ENCODE data around the gene B3GAT1.
A peak's percentile ranks its signal among the peaks of the same experiment; 100 is the strongest.
"Not testable (repeated sequence)": the region's sequence is repeated elsewhere in the genome, so short reads cannot be mapped to it uniquely, and the experiment has no call there.

B3GAT1 gene, protein sequence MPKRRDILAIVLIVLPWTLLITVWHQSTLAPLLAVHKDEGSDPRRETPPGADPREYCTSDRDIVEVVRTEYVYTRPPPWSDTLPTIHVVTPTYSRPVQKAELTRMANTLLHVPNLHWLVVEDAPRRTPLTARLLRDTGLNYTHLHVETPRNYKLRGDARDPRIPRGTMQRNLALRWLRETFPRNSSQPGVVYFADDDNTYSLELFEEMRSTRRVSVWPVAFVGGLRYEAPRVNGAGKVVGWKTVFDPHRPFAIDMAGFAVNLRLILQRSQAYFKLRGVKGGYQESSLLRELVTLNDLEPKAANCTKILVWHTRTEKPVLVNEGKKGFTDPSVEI

DNA sequence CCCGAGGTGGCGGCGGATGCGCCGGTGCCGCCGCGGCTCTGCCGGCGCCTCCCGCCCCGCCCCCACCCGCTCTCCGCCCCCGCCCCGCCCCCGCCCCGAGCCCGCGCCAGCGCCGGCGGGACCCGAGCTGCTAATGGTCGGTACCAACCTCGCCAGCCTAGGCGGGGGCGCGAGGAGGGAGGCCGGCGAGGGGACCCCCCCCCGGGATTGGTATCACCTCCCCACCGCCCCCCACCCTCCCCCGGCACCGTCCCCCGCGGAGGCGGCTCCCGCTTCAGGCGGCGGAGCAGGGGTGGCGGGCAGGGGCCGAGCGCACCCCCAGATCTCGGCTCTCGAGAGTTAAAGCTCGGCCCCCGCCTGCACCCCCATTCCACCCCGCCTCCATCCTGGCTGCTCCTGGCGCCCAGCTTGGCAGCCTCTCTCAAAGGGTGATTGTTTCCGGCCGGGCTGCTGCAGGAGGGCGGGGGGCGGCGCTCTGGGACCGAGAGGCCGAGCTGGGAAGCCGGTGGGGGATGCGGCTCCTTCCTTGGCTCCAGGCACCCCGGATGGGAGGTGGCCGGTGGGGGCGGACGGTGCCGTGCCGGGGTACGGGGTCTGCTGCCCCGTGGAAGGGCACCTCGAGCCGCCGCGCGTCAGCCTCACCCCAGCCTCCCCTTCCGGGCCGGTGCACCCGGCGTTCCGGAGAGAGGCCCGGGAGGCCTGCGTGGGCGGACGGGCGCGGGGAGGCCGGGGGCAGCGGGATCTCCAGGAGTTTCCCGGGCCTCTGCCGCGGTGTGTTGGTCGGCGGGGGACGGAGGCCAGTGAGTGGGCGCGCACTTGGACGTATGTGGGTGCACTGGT lies at the start of gene B3GAT1:
B3GAT1 (minus strand) TSS at position 40 of the 840 bp plus-strand sequence. CDS start 24,583 bp downstream, outside the sequence.
- in situ Hi-C loops (cut with MboI; ENCODE audit: low sequenced_read_pairs, unreplicated experiment), result no loop called here
- TF ChIP-seq, protein P1, sequence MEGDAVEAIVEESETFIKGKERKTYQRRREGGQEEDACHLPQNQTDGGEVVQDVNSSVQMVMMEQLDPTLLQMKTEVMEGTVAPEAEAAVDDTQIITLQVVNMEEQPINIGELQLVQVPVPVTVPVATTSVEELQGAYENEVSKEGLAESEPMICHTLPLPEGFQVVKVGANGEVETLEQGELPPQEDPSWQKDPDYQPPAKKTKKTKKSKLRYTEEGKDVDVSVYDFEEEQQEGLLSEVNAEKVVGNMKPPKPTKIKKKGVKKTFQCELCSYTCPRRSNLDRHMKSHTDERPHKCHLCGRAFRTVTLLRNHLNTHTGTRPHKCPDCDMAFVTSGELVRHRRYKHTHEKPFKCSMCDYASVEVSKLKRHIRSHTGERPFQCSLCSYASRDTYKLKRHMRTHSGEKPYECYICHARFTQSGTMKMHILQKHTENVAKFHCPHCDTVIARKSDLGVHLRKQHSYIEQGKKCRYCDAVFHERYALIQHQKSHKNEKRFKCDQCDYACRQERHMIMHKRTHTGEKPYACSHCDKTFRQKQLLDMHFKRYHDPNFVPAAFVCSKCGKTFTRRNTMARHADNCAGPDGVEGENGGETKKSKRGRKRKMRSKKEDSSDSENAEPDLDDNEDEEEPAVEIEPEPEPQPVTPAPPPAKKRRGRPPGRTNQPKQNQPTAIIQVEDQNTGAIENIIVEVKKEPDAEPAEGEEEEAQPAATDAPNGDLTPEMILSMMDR (IDR thresholded peaks at IDR 0.05; ENCODE audit: borderline replicate concordance, control extremely low read depth, extremely low read depth, insufficient read depth, missing control alignments), result no peak
- DNase-seq (ENCODE audit: low spot score), result peak; percentile 49

DNA sequence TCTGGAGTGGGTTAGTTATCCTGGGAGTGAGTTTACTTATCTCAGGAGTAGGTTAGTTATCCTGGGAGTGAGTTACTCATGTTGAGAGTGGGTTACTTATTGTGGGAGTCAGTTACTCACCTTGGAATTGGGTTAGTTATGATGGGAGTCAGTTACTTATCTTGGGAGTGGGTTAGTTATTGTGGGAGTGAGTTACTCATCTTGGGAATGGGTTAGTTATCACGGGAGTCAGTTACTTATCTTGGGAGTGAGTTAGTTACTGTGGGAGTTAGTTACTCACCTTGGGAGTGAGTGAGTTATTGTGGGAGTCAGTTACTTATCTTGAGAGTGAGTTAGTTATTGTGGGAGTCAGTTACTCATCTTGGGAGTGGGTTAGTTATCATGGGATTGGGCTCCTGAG lies 49.6 kb upstream of the B3GAT1 start:
- no peak for DNase-seq (ENCODE audit: low spot score)
- TF ChIP-seq, protein P1 (IDR thresholded peaks at IDR 0.05; ENCODE audit: borderline replicate concordance, control extremely low read depth, extremely low read depth, insufficient read depth, missing control alignments), result no peak
- in situ Hi-C loops (cut with MboI; ENCODE audit: low sequenced_read_pairs, unreplicated experiment), result no loop called here

DNA sequence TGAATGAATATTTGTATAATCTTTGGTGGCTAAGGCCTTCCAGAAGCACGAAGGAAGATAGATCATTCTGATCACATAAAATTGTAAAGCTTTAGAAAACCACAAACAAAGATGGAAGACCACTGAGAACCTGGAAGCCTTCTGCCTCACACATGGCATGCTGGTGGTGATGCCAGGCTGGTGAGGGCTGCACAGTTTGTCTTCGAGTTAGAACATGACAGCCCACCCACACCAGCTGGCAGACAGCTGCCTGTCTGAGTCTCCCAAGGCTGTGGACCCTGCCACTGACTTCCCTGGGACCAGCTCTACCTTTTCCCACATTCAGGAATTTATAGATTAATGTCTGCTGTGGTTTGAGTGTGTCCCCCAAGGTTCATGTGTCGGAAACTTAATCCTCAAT lies 48.8 kb upstream of the B3GAT1 start:
- no peak for DNase-seq (ENCODE audit: low spot score)
- TF ChIP-seq, protein P1 (IDR thresholded peaks at IDR 0.05; ENCODE audit: borderline replicate concordance, control extremely low read depth, extremely low read depth, insufficient read depth, missing control alignments), result no peak
- in situ Hi-C loops (cut with MboI; ENCODE audit: low sequenced_read_pairs, unreplicated experiment), result no loop called here

DNA sequence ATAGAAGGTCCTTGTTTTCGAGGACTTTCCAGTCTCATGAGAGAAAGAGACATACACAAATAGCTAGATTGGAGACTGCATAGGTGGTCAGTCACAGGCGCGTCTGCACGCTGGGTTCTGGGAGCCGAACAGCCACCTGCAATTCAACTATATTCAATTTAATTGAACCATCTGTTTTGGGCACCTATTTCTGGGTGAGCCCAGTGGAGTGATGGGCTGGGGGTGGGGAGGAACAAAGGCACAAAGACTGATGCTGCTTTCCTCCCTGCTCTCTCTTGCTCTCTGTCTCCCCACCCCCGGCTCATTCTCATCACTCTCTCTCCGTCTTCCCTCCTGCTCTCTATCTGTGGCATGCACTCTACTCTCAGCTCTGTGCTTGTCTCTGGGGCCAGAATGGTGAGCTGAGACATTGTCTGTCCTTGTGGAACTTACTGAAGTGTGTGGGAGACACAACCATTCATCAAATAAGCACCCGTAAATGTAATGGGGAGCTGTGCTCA lies 48.1 kb upstream of the B3GAT1 start:
- DNase-seq (ENCODE audit: low spot score), result no peak
- in situ Hi-C loops (cut with MboI; ENCODE audit: low sequenced_read_pairs, unreplicated experiment), result no loop called here
- TF ChIP-seq, protein P1 (IDR thresholded peaks at IDR 0.05; ENCODE audit: borderline replicate concordance, control extremely low read depth, extremely low read depth, insufficient read depth, missing control alignments), result no peak

DNA sequence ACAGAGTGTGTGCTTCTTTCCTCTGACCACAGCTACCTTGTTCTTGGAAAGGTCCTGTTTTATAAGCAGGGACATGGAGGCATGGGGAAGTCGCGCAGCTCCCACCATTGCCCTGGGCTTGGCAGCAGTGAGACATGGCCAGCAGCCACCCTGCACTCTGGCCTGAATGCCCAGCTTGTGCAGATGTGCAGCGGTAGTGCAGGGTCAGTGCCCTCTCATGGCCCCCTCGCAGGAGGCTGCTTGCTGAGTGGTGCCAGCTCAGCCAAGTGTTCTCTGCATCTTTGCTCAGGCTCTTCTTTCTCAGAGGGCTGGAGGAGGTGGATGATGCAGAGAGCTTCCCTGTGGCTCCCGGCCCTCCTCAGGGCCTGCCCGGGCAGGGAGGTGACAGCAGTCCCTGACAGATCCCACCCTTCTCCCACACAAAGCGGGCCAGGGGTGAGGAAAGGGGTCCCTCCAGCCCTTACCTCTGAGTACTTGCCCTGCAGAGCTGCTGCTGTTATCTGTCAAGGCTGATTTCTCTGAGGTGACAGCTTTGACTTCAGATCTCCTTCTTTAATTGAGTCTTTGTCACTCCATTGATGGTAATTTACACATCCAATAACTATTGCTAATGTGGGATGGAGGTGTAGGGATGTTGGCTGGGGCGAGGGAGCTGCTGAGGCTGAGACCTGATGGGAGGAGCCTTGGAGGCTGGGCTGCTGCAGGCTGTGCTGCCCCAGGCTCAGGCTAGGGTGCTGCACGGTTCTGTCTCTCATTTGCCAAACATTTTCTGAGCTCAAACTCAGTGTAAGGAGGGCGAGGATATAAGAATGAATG lies 47.4 kb upstream of the B3GAT1 start:
- in situ Hi-C loops (cut with MboI; ENCODE audit: low sequenced_read_pairs, unreplicated experiment), result no loop called here
- TF ChIP-seq, protein P1 (IDR thresholded peaks at IDR 0.05; ENCODE audit: borderline replicate concordance, control extremely low read depth, extremely low read depth, insufficient read depth, missing control alignments), result no peak
- DNase-seq (ENCODE audit: low spot score), result no peak

DNA sequence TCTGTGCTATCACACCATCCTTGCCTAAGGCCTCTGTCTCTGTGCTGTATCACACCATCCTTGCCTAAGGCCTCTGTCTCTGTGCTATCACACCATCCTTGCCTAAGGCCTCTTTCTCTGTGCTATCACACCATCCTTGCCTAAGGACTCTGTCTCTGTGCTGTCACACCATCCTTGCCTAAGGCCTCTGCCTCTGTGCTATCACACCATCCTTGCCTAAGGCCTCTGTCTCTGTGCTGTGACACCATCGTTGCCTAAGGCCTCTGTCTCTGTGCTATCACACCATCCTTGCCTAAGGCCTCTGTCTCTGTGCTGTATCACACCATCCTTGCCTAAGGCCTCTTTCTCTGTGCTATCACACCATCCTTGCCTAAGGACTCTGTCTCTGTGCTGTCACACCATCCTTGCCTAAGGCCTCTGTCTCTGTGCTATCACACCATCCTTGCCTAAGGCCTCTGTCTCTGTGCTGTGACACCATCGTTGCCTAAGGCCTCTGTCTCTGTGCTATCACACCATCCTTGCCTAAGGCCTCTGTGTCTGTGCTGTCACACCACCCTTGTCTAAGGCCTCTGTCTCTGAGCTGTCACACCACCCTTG lies 45.5 kb upstream of the B3GAT1 start:
- in situ Hi-C loops (cut with MboI; ENCODE audit: low sequenced_read_pairs, unreplicated experiment); DNase-seq (ENCODE audit: low spot score): not testable (repeated sequence)

Data from GM13976 (cell line).